Activated T-helper 17 cell treated with anti-CD3 and anti-CD28 coated beads, Interleukin-2, amount 50 U/mL, for 72 hours (primary cell): ENCODE data around the gene YOD1. TPM values are rescaled to one million over a fixed set of nuclear protein-coding genes. Genes with fewer than 3 reads are reported as not detected.

Source experiments
- ATAC-seq: fragments of 150-1000 bp; cut with Tn5 transposase; replicated peaks from 2 replicates; pipeline ENCODE4 v1.10.0; 2021; ENCODE audit warnings: mild to moderate bottlenecking, moderate library complexity
- H3K27ac Mint-ChIP-seq: one replicate; pipeline ENCODE4 v1.8.0; 2022; ENCODE audit warnings: mixed read lengths
- H3K27me3 Mint-ChIP-seq: one replicate; pipeline ENCODE4 v1.8.0; 2022; ENCODE audit warnings: mixed read lengths
- H3K36me3 Mint-ChIP-seq: one replicate; pipeline ENCODE4 v1.8.0; 2022; ENCODE audit warnings: low read depth, mild to moderate bottlenecking, mixed read lengths
- H3K4me1 Mint-ChIP-seq: one replicate; pipeline ENCODE4 v1.8.0; 2022; ENCODE audit warnings: mixed read lengths
- H3K4me3 Mint-ChIP-seq: one replicate; pipeline ENCODE4 v1.8.0; 2022; ENCODE audit warnings: mild to moderate bottlenecking, mixed read lengths
- H3K9me3 Mint-ChIP-seq: one replicate; pipeline ENCODE4 v1.8.0; 2022; ENCODE audit warnings: mixed read lengths
- total RNA-seq, 2 donors: library from RNA; stranded (reverse); gene quantifications; one replicate each; pipeline ENCODE4 v1.2.3, GENCODE V29; 2022

The YOD1 gene
- total RNA-seq, 2 donors from 2014 or later, result 6.7 to 7.1 TPM

DNA sequence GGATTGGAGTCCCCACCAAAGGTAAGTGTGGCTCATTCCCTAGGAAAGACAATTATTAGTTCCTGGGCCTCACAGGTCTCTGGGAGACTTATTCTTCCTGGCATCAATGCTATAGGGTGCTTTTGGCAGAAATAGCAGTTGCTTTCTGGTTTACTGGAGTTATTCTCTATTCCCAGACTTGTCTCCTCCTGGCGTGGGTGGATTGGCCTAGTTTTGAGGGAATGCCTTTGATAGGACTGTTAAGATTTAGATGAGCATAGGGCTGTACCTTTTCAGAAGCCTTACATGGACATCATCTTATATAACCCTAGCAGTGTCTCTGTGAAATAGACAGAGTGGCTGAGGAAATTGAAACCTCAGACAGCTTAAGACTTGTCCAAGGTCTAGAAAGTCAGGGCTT is 11.1 kb upstream of the YOD1 start:
- no peak for ATAC-seq
- no peaks in the 10 kb centered on the region for H3K4me1 Mint-ChIP-seq
- no peaks in the 10 kb centered on the region for H3K9me3 Mint-ChIP-seq

DNA sequence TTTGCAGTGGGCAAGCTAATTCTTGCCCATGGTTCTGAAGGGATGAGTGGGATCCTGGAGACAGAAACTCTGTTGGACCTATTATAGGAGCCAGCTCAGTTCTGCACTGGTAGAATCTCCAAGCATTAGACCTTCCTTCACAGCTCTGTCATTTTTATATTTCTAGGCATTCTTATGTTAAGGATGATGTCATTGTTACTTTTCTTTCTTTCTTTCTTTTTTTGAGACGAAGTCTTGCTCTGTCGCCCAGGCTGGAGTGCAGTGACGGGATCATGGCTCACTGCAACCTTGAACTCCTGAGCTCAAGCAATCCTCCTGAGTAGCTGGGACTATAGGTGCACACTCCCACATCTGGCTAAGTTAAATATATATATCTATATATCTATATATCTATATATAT is 9.6 kb upstream of the YOD1 start:
- H3K4me1 Mint-ChIP-seq, result no peaks in the 10 kb centered on the region
- no peaks in the 10 kb centered on the region for H3K27me3 Mint-ChIP-seq
- H3K36me3 Mint-ChIP-seq, result no peaks in the 10 kb centered on the region
- no peak overlapping the region for H3K4me3 Mint-ChIP-seq
- H3K27ac Mint-ChIP-seq, result no peak overlapping the region
- no peak for ATAC-seq
- no peaks in the 10 kb centered on the region for H3K9me3 Mint-ChIP-seq

More for the DNA sequence above, 11.1 kb upstream of the YOD1 start:
- Mint-ChIP-seq H3K27ac (no peak overlapping the region), H3K27me3 (no peaks in the 10 kb centered on the region), H3K36me3 (no peaks in the 10 kb centered on the region), H3K4me3 (no peak overlapping the region)

DNA sequence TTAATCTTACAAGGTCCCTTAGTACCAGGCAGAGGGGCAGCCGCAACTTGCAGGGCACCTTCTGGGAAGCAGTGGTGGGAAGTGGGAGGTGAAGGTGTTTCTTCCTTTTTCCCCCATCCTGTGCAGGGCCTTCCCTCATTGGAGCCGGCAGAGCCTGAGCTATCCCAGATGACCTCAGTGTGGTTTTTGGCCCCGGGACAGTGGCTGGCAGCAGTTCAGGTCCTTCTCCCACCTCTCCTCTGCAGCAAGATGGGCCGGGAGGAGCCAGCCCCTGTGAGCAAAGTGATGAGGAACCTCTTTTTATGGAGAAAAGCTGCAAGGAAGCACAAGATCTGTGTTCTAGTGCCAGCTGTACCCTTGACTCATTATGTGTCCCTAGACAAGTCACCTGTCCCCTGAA is 8.9 kb upstream of the YOD1 start:
- Mint-ChIP-seq H3K27me3 (no peaks in the 10 kb centered on the region), H3K9me3 (no peaks in the 10 kb centered on the region), H3K27ac (no peak overlapping the region), H3K36me3 (no peaks in the 10 kb centered on the region), H3K4me1 (peaks cover 2% of the 10 kb centered on the region), H3K4me3 (no peak overlapping the region)
- no peak for ATAC-seq

DNA sequence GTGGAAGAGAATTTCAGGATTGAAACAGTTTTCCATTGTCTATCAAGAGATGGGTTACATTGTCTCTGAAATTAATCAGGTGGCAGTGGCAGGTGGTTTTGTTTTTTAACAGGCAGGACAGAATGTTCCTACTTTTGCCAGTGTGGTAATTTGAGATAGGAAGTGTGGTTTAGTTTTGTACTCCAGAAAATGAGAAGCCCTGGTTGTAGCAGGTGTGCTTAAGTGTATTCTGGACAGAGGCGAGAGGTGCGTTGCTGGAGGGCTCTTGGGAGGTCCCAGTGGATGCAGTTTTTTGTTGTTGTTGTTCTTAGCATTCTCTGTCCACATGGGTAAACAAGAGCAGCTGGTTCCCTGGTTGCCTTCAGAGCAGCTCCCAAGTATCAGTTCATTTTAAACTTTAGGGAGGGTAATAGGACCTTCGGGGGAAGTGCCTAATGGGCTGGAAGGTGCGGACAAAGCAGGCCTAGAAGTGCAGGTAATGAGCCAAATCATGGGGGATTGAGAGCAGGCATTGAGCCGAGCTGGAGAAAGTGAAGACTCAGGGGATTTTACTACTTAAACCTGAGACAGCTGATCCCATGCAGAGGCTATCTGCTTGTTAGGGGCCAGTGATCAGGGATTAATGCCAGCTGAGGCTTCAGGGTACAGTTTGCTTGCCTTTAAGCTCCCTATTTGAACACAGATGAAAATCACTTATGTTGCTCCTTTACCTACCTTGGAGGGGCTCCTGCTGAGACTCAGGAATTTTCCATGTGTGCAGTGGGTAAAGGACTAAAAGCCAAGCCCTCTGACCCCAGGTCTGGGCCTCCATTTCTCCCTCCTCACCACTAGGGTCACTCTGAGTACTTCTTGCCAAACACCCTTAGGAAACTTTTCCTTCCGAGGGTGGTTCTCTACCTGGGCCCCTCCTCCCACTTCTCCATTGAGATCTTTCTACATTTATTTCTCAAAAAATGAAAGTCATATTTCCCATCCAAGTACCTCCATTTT is 8.2 kb upstream of the YOD1 start:
- no peak for ATAC-seq
- Mint-ChIP-seq H3K4me3 (no peak overlapping the region), H3K9me3 (no peaks in the 10 kb centered on the region)

DNA sequence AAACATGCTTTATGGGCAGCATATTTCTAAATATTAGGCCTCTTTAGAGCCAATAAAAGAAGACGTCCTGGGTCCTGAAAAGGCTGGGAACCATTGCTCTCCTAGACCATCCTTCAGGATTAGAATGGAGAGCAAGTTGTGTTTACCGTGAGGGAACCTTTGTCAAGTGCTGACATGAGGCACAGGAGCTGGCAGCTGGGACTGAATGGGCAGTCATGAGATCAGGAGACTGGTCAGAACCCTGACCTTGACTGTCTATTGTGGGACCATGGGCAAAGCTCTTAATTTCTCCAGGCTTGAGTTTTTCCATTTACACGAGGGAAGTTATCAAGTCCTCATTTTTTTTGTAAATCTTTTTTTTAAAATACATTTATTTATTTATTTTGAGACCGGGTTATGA is 7.2 kb upstream of the YOD1 start:
- H3K27ac Mint-ChIP-seq, result no peak overlapping the region
- H3K9me3 Mint-ChIP-seq, result no peaks in the 10 kb centered on the region
- H3K4me1 Mint-ChIP-seq, result peaks cover 6% of the 10 kb centered on the region
- H3K36me3 Mint-ChIP-seq, result no peaks in the 10 kb centered on the region
- H3K27me3 Mint-ChIP-seq, result no peaks in the 10 kb centered on the region
- H3K4me3 Mint-ChIP-seq, result no peak overlapping the region
- no peak for ATAC-seq

More for the DNA sequence above, 8.2 kb upstream of the YOD1 start:
- no peaks in the 10 kb centered on the region for H3K27me3 Mint-ChIP-seq
- no peaks in the 10 kb centered on the region for H3K36me3 Mint-ChIP-seq
- H3K4me1 Mint-ChIP-seq, result peaks cover 4% of the 10 kb centered on the region
- no peak overlapping the region for H3K27ac Mint-ChIP-seq

DNA sequence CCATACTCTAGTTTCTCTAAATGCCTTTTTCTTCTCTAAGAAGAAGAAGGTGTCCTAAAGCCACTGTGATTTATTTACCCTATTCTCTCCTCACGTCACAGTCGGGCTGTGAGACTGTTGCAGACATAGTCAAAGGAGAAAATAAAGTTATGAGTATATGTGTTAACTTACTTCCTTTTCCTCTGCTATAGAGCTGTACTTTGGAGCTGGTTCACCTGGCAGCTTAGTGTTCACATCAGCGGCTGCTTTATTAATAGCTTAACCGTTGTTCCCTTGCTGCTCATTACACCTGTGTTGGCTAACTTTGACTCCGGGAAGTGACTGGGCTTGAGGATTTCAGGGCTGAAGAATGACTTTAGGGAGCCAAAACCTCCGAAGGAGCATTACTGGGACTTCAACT is 5.7 kb upstream of the YOD1 start:
- no peaks in the 10 kb centered on the region for H3K27me3 Mint-ChIP-seq
- no peaks in the 10 kb centered on the region for H3K36me3 Mint-ChIP-seq
- no peak overlapping the region for H3K27ac Mint-ChIP-seq
- ATAC-seq, result no peak
- H3K9me3 Mint-ChIP-seq, result no peaks in the 10 kb centered on the region
- no peak overlapping the region for H3K4me3 Mint-ChIP-seq
- peaks cover 13% of the 10 kb centered on the region for H3K4me1 Mint-ChIP-seq

DNA sequence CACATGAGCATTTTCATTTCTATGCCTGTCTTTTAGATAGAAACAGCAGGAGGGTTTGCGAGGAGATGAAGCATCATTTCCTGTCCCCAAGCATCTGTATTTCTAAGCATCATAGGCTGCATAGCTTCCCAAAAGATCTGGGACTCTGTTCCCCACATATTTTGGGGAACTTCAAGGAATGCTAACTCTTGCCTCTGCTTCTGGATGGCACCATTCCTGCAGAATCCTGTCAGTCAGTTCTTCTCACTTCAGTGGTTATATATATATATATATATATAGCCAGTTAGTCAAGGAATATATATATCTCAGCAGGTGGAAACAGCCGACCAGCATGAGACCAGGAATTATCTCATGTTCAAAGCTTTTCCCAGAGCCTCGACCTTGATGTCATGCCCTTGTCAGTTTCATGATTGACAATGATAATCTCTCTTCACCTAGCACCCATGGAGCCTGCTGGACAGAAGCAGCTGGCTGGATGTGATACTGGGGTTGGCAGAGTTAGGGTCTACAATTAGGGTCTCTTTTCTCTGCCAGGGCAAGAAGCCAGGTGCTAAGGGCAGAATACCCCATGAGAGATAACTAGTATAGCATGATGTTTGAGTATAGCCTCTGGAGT is 4.5 kb upstream of the YOD1 start:
- peaks cover 19% of the 10 kb centered on the region for H3K4me1 Mint-ChIP-seq
- H3K27ac Mint-ChIP-seq, result no peak overlapping the region
- H3K4me3 Mint-ChIP-seq, result no peak overlapping the region
- no peak for ATAC-seq
- no peaks in the 10 kb centered on the region for H3K9me3 Mint-ChIP-seq
- H3K36me3 Mint-ChIP-seq, result no peaks in the 10 kb centered on the region
- no peaks in the 10 kb centered on the region for H3K27me3 Mint-ChIP-seq

DNA sequence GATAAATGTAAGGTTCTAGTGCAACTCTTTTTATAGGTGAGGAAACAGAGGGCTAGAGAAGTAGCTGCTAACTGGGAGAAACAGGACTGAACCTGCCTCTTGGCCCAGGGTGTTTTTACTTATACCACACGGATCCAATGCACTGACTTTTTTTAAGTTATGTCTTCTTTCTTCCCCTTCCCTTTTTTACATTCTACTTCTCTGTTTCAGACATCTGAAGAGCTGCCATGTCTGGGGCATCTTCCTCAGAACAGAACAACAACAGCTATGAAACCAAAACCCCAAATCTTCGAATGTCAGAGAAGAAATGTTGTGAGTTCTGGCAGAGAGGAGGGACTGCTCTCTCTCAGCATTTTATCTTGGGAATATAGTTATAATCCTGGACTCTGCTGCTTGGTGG is 3.5 kb upstream of the YOD1 start:
- H3K4me1 Mint-ChIP-seq, result peaks cover 23% of the 10 kb centered on the region
- no peak overlapping the region for H3K27ac Mint-ChIP-seq
- H3K27me3 Mint-ChIP-seq, result no peaks in the 10 kb centered on the region
- H3K9me3 Mint-ChIP-seq, result no peaks in the 10 kb centered on the region
- peak overlapping the region; percentile 100 for H3K4me3 Mint-ChIP-seq
- H3K36me3 Mint-ChIP-seq, result peaks cover 8% of the 10 kb centered on the region
- no peak for ATAC-seq

DNA sequence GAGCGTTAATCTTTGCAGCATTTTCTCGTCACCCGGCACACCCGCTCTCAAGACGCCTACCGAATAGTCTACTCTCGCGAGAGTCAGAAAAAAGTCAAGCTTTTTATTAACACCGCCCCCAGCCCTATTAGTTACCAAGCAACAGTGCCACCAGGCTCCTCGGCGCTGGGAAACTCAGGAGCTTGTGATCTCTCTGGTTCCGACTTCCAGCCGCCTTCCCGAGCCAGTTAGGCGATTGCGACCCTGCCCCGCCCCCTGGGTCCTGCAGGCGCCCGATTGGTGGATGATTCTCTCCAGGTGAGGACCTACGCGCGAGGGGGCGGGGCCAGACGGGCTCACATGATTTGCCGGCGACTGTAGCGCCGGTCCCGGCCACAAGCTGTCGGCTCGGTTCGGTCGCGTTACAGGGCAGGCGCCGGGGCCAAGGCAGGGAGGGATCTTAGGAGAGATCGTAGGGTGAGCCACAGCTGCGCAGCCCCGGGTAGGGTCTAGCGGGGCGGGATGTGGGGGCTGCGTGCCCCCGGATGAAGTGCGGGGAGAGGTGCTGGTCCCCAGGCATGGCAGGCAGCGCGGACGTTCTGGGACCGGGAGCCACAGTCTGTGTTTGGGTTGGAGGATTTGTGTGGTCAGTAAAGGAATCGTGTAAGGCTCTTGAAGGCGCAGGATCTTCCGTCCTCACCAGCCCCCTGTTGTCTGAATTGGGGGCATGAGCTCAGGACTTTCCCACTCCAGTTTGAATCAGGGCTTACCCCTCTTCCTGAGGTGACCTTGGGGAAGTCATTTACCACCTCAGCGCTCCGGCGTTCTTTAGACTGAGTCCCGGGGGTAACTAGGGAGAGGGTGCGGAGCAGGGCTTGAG is 2.1 kb upstream of the YOD1 start, which contains the start of gene PFKFB2:
TSS of gene PFKFB2 (plus strand) at position 365 of the 859 bp plus-strand sequence. CDS start 1,443 bp downstream, outside the sequence.
- Mint-ChIP-seq H3K27me3 (no peaks in the 10 kb centered on the region), H3K4me3 (peak within 1 kb of the TSS; percentile 100), H3K36me3 (peaks cover 21% of the 10 kb centered on the region), H3K4me1 (peaks cover 25% of the 10 kb centered on the region), H3K9me3 (no peaks in the 10 kb centered on the region), H3K27ac (peak within 1 kb of the TSS; percentile 99)
- ATAC-seq, result peak; percentile 84

DNA sequence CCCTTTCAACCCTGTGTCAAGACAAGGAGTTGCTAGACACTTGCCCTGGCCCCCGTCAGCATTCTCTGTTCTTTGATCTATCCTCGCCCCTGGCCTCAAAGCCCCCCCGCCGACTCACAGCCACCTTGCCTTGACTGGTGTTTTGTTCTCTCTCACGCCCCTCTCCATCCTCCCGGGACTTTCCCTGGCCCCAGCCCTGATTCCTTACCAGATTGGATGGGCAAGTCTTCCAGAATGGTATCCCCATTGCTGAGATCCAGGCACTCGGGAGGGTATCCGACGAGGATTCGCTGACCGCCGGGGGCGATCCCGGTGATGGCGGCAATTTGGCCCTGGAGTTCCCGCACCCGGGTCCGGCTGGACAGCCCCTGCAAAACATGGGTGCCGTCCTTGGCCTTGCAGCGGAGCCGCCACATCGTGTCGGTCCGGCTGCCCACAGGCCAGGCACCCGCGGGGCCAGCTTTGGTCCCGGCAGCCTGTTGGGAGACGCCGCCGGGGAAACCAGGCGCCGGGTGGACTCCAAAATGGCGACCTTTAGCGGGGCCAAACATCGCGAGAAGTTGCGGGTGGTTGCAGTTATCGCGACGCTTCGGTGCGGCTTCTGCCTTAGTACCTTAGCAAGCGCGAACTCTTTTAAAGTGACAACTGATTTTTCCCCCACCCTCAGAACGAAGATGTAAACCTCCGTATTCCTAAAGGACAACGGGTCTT is 373 bp downstream of the YOD1 start:
- Mint-ChIP-seq H3K9me3 (no peaks in the 10 kb centered on the region), H3K4me3 (peak overlapping the region; percentile 100), H3K4me1 (peaks cover 32% of the 10 kb centered on the region), H3K27ac (peak overlapping the region; percentile 99), H3K27me3 (no peaks in the 10 kb centered on the region), H3K36me3 (peaks cover 46% of the 10 kb centered on the region)
- peak; percentile 65 for ATAC-seq

DNA sequence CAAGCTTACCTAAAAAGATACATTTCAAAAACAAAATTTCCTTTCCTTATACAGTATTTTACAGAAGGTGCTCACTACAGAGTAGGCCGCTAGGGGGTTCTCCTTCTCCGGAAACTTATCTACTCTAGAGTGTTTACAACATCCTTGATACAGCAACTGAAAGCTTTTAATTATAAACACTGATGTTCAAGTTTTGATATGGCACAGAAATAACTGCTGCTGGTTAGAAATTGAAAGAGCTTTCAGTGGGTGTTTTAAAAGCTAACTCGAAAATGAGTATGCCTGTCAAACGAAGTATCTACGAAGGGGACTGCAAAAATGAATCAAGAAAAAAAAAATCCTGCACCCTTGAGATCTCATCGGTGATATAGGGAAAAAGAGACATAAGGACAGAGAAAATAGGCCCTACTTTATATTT is 1.0 kb downstream of the YOD1 start:
- Mint-ChIP-seq H3K4me1 (peaks cover 34% of the 10 kb centered on the region), H3K4me3 (peak overlapping the region; percentile 100), H3K36me3 (peaks cover 53% of the 10 kb centered on the region), H3K27ac (peak overlapping the region; percentile 99), H3K9me3 (no peaks in the 10 kb centered on the region), H3K27me3 (no peaks in the 10 kb centered on the region)
- peak; percentile 38 for ATAC-seq

DNA sequence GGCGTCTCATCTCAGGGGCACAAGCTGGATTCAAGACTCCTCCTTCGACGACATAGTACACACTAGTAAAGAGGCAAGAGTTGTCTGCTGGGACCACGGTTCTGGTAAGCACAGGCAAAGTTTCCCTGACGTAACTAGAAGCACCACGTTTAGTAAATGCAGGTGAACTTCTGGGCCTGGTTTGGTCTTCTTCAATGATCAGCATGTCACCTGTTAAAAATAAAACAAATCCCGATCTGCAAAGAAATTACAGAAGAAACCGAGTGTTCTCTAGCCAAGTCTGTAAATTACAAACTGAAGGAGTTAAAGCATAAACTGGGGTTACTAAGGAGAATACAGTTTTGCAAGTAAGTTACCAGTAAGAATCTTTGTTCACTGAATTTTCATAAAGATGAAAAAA is 1.5 kb downstream of the YOD1 start:
- Mint-ChIP-seq H3K9me3 (no peaks in the 10 kb centered on the region), H3K27me3 (no peaks in the 10 kb centered on the region), H3K4me1 (peaks cover 34% of the 10 kb centered on the region)

DNA sequence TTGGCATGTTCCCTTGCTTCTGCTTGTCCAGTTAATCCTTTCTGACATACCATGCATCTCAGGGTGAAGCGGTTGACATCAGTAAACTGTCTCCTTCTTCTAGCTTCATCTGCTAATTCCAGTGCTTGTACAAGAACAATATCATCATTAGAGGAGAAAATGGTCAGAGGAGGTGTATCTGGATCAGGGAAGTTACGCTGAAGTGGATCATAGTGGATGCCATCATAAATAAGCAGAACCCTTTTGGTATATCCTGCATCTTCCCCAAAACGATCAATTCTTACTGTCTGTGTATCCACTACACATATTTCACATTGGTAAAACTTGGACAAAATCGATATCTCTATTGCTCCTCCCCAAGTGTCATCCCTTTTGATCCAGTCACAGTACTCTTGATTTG is 2.0 kb downstream of the YOD1 start:
- H3K9me3 Mint-ChIP-seq, result no peaks in the 10 kb centered on the region
- H3K4me1 Mint-ChIP-seq, result peaks cover 34% of the 10 kb centered on the region
- peak overlapping the region; percentile 100 for H3K4me3 Mint-ChIP-seq
- no peaks in the 10 kb centered on the region for H3K27me3 Mint-ChIP-seq
- H3K27ac Mint-ChIP-seq, result no peak overlapping the region
- H3K36me3 Mint-ChIP-seq, result peaks cover 62% of the 10 kb centered on the region
- no peak for ATAC-seq

More for the DNA sequence above, 1.5 kb downstream of the YOD1 start:
- ATAC-seq, result no peak
- peaks cover 57% of the 10 kb centered on the region for H3K36me3 Mint-ChIP-seq
- H3K4me3 Mint-ChIP-seq, result peak overlapping the region; percentile 100
- H3K27ac Mint-ChIP-seq, result peak overlapping the region; percentile 99

DNA sequence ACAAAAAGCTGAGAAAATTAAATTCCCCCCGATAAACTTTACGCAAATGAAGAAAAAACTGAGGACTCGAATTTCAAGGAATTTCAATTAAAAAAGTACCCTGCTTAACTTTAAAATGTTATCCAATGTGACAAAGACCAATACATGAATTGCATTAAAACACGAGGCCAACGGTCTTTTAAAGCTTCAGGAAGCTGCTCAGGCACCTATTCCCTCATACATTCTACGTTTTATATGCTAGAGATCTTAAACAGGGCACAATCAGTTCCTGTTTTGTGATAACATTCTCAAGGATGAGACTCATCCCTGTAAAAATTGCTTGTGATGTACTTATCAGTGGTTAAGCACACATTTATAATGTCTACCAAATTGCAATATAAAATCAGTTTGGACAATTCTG is 3.0 kb downstream of the YOD1 start:
- no peaks in the 10 kb centered on the region for H3K27me3 Mint-ChIP-seq
- H3K27ac Mint-ChIP-seq, result no peak overlapping the region
- no peak overlapping the region for H3K4me3 Mint-ChIP-seq
- H3K4me1 Mint-ChIP-seq, result peaks cover 31% of the 10 kb centered on the region
- ATAC-seq, result no peak
- H3K36me3 Mint-ChIP-seq, result peaks cover 72% of the 10 kb centered on the region
- H3K9me3 Mint-ChIP-seq, result no peaks in the 10 kb centered on the region
